HUDEP-2 (cell line): ENCODE data around the gene CNNM1.

Source experiments
- DNase-seq, 76 experiments: peaks; one replicate each; lab custom pipeline; 2025; ENCODE audit not compliant: unreplicated experiment in 76 of 76; lab: John Stamatoyannopoulos, UW

CNNM1 gene

DNA sequence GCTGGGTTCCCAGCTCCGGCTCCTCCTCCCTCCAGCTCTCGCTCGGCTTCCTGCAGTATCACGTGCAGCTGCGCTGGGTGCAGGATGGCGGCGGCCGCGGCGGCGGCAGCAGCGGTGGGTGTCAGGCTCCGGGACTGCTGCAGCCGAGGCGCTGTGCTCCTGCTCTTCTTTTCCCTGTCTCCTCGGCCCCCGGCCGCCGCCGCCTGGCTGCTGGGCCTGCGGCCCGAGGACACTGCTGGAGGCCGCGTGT, at the start of gene CNNM1:
TSS of gene CNNM1 (plus strand) at position 53 of the 250 bp plus-strand sequence. CDS start at position 85, 32 bp downstream.
- peak in 59 of 76 experiments; percentile 10 to 71 (median 41) for DNase-seq

DNA sequence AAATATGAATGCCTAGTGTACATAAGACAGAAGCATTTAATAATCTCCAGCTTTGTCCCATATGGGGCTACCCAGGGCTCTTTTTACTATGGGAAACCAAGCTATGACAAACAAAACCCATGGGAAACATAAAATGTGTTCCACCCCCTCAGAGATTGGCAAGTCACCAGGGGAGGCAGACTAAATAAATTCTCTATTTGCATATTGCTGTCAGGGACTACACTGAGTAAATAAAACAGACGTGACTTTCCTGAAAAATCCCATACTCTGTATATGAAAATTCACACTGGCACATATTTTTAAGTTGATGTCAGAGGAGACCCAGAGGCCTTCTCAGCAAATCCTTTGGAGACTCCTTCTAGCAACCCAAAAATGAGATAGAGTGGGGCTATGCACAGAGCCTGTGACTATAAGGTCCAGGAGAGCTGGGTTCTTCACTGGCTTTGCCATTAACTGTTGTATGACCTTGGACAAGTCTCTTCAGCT, 49.5 kb upstream of the CNNM1 start:
- DNase-seq, result no peak

DNA sequence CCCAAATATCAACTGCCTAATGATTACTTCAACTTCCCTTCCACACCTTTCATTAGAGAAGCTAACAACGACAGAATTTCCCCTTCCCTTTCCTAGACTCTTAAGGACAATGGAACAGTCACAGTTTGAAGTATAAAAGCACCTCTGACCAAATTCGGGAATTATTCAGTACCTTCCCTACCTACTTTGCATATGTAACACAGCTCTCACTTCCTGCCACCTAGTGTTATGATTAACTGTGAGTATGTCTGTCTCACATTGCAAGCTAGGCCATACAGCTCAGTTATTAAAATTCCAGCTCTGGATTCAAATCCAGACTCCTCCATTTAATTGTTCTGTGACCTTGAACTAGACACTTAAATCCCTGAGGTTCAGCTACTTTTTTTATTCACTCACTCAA, 48.7 kb upstream of the CNNM1 start:
- no peak for DNase-seq

DNA sequence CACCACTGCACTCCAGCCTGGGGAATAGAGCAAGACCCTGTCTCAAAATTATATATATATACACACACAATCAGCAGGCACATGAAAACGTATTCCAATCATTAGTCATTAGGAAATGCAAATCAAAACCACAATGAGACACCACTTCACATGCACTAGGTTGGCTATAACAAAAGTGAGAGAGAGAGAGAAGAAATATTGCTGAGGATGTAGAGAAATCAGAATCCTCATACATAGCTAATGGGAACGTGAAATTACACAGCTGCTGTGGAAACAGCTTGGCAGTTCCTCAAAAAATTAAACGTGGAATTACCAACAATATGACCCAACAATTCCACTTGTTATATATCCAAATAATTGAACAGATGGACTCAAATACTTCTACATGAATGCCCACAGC, 43.3 kb upstream of the CNNM1 start:
- DNase-seq, result no peak

DNA sequence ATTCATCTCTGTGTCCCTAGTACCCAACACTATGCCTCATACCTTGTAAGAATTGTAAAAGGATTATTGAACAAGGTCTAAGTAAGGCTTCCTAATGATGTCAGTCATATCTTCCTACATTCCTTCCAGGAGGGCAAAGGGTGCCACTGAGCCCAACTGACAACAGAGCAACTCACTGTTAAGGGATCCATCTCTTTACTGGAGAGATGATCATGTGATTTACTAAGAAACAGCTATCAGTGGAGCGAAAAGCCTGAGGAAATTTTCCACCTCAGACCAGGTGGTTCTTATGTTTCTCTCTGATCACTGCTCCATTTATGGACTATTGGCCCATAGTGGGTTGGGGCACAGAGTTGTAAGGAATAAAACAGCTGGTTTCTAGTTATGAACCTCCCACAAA, 38.9 kb upstream of the CNNM1 start:
- no peak for DNase-seq

DNA sequence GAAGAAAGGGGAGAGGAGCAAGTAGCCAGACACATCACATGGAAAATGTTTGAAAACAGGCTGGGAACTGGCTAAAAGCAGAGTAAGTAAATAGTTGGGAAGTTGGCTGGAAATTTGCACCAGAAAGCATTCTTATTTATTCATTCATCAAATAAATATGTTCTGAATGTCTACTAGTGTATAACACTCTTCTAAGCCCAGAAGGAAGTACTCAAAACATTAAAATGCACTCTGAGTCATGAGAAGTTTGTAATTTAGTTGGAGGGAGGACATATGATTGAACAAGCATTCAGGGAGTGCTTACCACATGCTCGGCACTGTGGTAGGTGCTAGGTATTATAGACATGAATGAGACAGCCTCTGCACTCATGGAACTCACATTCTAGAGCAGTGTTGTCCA, 37.0 kb upstream of the CNNM1 start:
- no peak for DNase-seq

DNA sequence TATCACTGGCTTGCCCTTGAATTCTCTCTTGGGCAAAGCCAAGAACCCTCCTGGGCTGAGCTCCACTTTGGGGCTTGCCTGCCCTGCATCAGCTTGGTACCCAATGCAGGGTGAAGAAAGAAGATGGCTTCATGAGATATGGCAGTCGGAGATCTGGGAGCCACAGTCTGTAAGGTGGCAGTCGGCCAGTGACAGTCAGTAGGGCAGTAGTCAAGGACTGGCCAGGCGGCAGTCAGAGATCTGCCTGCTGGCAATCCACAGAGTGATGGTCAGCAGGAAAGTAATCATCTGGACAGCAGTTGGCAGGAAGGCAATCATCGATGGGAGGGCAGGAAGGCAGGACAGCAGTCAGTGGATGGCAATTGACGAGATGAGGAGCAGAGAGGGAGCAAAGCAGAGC, 32.6 kb upstream of the CNNM1 start:
- no peak for DNase-seq

DNA sequence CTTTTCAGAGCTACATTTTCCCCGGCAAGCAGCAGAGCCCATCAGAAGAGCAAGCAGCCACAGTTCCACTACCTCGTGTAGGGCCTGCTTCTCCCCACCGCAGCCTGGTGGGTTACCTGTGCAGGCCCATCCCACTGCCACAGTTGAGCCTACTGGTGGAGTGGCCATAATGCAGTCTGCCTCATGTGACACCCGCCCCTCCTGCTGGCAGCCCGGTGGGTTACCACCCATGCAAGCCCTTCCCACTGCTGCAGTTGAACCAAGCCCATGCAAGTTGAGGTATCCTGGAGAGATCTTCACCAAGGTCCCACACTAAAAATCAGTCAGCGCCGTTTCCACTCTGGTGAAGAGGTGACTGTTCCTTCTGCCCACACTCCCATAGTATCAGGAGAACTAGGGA, 32.1 kb upstream of the CNNM1 start:
- no peak for DNase-seq

DNA sequence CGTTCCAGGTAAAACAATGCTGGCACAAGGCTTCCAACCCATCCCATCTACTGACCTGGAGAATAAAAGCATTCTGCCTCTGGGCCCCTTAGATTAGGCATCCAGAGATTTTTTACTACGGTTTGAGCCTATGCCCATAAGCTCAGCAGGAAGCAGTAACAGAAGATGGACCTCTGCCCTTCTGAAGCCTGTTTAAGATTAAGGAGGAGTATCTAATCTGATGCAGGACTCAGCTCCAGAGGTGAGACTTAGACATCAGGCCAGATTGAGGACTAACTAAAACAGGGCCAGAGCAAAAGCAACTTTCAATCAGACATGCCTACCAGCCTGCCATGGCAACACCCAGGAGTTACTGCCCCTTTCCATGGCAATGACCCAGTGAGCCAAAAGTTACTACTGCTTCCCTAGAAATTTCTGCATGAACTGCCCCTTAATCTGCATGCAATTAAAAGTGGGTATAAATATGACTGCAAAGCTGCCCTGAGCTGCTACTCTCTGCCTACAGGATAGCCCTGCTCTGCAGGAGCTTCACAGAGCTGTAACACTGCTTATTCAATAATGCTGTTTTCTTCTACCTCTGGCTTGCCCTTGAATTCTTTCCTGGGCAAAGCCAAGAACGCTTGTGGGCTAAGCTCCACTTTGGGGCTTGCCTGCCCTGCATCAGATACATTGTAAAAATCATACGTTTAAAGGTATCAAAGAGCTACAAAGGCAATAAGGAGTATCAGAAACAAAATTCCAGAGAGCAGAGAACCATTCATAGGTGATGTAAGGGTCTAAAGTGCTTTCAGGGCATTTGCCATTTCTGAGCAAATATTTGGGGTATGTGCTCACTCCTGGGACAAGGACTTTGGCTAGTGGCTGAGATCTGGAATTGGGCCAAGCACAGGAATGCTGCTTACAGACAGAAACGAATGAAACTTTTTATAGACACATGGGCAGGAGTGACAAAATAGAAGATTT, 25.0 kb upstream of the CNNM1 start:
- DNase-seq, result no peak

DNA sequence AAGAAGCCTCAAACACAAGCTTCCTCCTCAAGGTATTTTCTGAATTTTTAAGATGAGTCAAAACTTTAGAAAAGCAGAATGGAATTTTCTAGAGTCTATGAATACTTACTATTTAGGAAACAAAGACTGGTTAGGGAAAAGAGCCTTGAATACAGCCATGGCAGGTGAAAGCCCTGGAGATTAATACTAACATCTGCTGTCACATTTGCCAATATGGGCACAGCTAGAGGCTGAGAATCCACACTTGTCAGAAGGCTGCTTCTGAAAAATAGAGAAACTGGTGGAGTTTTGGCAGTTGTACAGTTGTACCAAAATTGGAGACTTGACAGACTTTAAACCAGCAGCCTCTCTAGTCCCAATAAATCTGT, 24.3 kb upstream of the CNNM1 start:
- DNase-seq, result no peak

DNA sequence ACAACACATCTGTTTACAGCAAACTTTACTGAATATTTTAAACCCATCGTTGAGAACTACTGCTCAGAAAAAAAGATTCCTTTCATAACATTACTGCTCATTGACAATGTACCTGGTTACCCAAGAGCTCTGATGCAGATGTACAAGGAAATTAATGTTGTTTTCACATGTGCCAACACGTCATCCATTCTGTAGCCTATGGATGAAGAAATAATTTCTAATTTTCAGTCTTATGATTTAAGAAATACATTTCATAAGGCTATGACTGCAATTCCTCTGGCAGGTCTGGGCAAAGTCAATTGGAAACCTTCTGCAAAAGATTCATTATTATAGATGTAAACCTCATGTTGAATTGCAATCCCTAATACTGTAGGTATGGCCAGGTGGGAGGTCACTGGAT, 16.7 kb upstream of the CNNM1 start:
- no peak for DNase-seq

DNA sequence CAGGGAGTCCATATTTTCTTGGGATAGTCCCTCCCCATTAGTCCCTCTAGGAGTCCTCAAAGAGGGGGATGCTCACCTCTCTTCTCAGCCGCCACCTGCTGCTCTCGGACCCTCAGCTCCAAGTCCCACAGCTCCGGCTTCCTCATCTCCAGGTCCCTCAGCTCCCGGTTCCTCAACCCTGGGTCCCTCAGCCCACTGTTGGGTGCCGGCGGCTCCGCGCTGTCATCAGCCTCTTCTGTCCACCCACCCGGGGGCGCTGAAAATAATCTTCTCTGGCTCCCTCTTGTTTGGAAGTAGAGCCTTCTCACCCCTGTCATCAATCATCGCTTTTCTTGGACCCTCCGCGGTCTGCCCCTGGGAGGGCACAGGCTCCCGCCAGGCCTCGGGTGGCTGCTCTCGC, 13.3 kb upstream of the CNNM1 start:
- no peak for DNase-seq

DNA sequence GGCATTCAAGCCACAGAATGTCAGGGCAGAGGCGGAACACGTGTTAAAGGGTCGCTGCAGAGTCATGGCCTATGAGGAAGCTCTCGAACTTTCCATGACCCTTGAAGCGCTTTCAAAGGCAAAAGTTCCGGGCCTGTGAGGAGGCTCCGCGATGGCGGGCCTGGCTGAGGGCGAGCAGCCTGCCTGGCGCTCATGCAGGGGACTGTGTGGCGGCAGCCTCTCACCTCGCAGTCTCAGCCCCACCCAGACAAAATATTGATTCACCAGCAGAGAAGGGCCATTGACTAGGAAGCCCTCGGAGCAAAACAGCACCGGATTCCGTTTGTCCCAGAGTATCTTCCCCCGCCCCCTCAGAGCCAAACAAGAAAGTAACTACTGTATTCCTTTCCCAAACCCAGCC, 12.8 kb upstream of the CNNM1 start:
- DNase-seq, result no peak

DNA sequence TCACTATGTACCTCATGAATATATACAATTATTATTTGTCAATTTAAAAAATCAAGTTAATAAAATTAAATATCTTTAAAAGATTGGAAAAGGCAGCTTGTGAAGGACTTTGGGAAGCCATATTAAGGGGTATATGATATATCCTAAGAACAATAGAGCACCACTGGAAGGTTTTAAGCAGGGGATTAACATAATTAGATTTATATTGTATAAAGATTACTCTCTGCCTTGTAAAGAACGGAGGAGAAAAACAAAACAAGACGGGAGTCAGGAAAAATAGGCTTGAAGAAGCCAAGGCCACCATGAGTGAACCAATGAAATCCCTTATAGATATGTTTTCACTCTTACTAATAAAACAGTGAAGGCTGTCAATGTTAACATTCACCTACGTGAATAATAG, 11.1 kb upstream of the CNNM1 start:
- no peak for DNase-seq

DNA sequence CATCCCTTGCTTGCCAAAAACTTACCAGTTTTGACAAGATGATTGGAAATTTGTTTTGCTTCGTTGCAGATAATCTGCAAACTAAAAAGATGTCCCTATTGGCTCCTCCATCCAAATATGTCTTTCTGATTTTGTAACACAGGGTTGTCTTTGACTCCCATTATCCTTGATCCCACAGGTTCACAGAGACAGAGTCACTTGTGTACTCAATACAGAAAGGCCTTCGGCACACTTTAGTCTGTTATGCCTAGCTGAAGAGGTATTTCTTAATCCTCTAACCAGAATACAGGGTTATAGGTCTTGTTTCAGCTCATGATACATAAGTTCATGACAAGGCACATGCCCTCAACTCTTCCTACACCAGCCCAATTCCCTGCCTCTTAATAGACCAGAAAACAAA, 10.7 kb upstream of the CNNM1 start:
- DNase-seq, result no peak

DNA sequence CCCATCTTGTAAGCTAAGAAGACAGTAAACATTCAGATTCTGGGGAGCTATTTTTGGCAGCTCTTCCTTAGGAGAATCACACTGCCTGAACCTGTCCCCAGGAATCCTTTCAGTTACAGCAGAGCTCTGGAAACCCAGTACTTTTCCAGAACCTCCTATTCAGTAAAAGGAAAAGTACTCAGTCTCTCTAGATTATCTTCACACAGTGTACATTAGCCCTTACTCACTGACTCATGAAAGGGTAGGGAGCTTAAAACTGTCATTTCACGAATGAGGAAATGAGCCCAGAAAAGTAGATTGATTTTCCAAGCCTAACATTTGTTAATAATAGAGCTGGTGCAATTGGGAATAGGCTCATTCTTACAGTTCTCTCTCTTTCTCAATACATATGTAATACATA, 3.9 kb upstream of the CNNM1 start:
- no peak for DNase-seq

DNA sequence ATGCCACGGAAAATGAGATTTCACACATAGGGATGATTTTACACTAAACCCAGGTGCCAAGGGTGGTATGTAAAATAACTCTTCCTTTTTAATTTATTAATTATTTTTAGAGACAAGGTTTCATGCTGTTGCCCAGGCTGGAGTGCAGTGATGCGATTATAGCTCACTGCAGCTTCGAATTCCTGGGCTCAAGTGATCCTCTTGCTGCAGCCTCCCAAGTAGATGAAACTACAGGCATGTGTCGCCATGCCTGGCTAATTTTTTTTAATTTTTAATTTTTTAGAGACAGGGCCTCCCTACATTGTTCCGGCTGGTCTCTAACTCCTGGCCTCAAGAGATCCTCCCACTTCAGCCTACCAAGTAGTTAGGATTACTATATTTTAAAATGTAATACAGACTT, 2.3 kb upstream of the CNNM1 start:
- no peak for DNase-seq

DNA sequence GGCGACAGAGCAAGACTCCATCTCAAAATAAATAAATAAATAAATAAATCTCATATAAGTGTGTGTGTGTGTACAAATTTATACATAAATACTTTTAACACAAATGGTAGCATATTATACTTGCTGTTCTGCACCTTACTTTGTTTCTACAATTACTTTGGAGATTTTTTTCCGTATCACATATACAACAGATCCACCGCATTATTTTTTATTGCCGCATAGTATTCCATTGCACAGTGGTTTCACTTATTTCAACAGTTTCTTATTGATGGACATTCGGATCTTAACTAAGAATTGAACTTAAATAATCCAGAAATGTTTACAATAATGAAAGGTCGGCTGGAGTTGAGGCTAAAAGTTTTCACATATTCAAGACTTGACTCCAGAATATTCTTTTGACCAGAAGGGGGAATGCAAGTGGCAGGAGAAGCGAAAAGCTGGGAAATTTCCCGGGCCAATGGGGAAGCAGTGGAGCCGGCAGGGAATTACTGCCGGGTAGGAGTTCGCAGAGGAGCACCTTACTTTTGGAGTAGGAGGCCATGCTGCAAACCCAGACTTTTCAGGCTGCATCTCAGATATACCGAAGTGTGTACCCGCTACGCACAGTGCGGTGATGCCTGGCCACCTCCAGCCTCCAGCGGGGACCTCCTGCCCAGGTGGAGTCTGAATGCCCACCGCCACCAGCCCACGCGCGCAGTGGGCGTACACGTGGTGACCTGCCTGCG, 415 bp upstream of the CNNM1 start:
- DNase-seq, result peak in 2 of 76 experiments; percentile 22 to 35

DNA sequence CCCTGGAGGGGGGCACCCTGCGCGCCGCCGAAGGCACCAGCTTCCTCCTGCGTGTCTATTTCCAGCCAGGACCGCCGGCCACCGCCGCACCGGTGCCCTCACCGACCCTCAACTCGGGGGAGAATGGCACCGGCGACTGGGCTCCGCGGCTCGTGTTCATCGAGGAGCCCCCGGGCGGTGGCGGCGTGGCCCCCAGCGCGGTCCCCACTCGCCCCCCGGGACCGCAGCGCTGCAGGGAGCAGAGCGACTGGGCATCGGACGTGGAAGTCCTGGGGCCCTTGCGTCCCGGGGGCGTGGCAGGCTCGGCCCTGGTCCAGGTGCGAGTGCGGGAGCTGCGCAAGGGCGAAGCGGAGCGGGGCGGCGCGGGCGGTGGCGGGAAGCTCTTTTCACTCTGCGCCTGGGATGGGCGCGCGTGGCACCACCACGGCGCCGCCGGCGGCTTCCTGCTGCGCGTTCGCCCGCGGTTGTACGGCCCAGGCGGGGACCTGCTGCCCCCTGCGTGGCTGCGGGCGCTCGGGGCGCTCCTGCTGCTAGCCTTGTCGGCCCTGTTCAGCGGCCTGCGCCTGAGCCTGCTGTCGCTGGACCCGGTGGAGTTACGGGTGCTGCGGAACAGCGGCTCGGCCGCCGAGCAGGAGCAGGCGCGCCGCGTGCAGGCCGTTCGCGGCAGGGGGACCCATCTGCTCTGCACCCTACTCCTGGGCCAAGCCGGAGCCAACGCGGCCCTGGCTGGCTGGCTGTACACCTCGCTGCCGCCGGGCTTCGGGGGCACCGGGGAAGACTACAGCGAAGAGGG, 594 bp downstream of the CNNM1 start:
- peak in 25 of 76 experiments; percentile 1 to 50 (median 26) for DNase-seq

DNA sequence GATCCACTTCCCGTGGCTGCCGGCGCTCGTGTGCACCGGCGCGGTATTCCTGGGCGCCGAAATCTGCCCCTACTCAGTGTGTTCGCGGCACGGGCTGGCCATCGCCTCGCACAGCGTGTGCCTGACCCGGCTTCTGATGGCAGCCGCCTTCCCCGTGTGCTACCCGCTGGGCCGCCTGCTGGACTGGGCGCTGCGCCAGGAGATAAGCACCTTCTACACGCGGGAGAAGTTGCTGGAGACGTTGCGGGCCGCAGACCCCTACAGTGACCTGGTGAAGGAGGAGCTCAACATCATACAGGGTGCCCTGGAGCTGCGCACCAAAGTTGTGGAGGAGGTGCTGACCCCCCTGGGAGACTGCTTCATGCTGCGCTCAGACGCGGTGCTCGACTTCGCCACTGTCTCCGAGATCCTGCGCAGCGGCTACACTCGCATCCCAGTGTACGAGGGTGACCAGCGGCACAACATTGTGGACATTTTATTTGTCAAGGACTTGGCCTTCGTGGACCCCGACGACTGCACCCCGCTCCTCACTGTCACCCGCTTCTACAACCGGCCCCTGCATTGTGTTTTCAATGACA, 1.3 kb downstream of the CNNM1 start:
- DNase-seq, result peak in 62 of 76 experiments; percentile 4 to 73 (median 40)
